ENCODE measurements around the gene PHACTR1. TPM values are rescaled to one million over a fixed set of nuclear protein-coding genes. Genes with fewer than 3 reads are reported as not detected.

The PHACTR1 gene
- total RNA-seq, 1 experiment from 2014 or later: 0.14 TPM

- Histone ChIP-seq H3K27me3 (no peaks in the 10 kb centered on the region), H3K9me3 (replicated peaks) (no peaks in the 10 kb centered on the region), H3K4me1 (no peaks in the 10 kb centered on the region), H3K4me3 (no peak overlapping the region), H3K36me3 (no peaks in the 10 kb centered on the region), H3K27ac (no peak overlapping the region)
- no peak for DNase-seq
Measured at GRCh38 chr6:13077117-13077516, 360.6 kb downstream of the PHACTR1 start.

GRCh38 chr6:13079096-13079723 lies 362.6 kb downstream of the PHACTR1 start:
- no peak for DNase-seq
- Histone ChIP-seq H3K27me3 (no peaks in the 10 kb centered on the region), H3K9me3 (replicated peaks) (no peaks in the 10 kb centered on the region), H3K36me3 (no peaks in the 10 kb centered on the region), H3K4me1 (no peaks in the 10 kb centered on the region), H3K4me3 (no peak overlapping the region), H3K27ac (no peak overlapping the region)

- DNase-seq: no peak
- Histone ChIP-seq H3K27ac (no peak overlapping the region), H3K4me3 (no peak overlapping the region), H3K27me3 (no peaks in the 10 kb centered on the region), H3K9me3 (replicated peaks) (no peaks in the 10 kb centered on the region), H3K36me3 (no peaks in the 10 kb centered on the region), H3K4me1 (no peaks in the 10 kb centered on the region)
Measured at GRCh38 chr6:13080462-13081188, 364.1 kb downstream of the PHACTR1 start.

GRCh38 chr6:13081189-13081563 lies 364.6 kb downstream of the PHACTR1 start:
- DNase-seq: no peak

GRCh38 chr6:13089296-13089994 lies 372.9 kb downstream of the PHACTR1 start:
- Histone ChIP-seq H3K4me3 (no peak overlapping the region), H3K27ac (no peak overlapping the region), H3K36me3 (no peaks in the 10 kb centered on the region), H3K9me3 (replicated peaks) (no peaks in the 10 kb centered on the region), H3K27me3 (no peaks in the 10 kb centered on the region), H3K4me1 (no peaks in the 10 kb centered on the region)
- no peak for DNase-seq

More at GRCh38 chr6:13081189-13081563, 364.6 kb downstream of the PHACTR1 start:
- Histone ChIP-seq H3K27me3 (no peaks in the 10 kb centered on the region), H3K27ac (no peak overlapping the region), H3K4me3 (no peak overlapping the region), H3K9me3 (replicated peaks) (no peaks in the 10 kb centered on the region), H3K4me1 (no peaks in the 10 kb centered on the region), H3K36me3 (no peaks in the 10 kb centered on the region)

- DNase-seq: no peak
- Histone ChIP-seq H3K4me1 (no peaks in the 10 kb centered on the region), H3K27me3 (no peaks in the 10 kb centered on the region), H3K9me3 (replicated peaks) (no peaks in the 10 kb centered on the region), H3K27ac (no peak overlapping the region), H3K4me3 (no peak overlapping the region), H3K36me3 (no peaks in the 10 kb centered on the region)
Measured at GRCh38 chr6:13091192-13091591, 374.6 kb downstream of the PHACTR1 start.

GRCh38 chr6:13094781-13095425 lies 378.3 kb downstream of the PHACTR1 start:
- Histone ChIP-seq H3K27me3 (no peaks in the 10 kb centered on the region), H3K27ac (no peak overlapping the region), H3K4me3 (no peak overlapping the region), H3K4me1 (no peaks in the 10 kb centered on the region), H3K9me3 (replicated peaks) (no peaks in the 10 kb centered on the region), H3K36me3 (no peaks in the 10 kb centered on the region)
- DNase-seq: no peak

- no peaks in the 10 kb centered on the region for H3K36me3 ChIP-seq
- H3K4me3 ChIP-seq: no peak overlapping the region
- no peaks in the 10 kb centered on the region for H3K4me1 ChIP-seq
- H3K27ac ChIP-seq: no peak overlapping the region
- DNase-seq: no peak
- no peaks in the 10 kb centered on the region for H3K27me3 ChIP-seq
- H3K9me3 ChIP-seq (replicated peaks): no peaks in the 10 kb centered on the region
Measured at GRCh38 chr6:13096084-13096483, 379.5 kb downstream of the PHACTR1 start.

GRCh38 chr6:13097454-13097853 lies 380.9 kb downstream of the PHACTR1 start:
- no peak overlapping the region for H3K4me3 ChIP-seq
- no peak overlapping the region for H3K27ac ChIP-seq
- no peak for DNase-seq
- H3K36me3 ChIP-seq: no peaks in the 10 kb centered on the region
- H3K9me3 ChIP-seq (replicated peaks): no peaks in the 10 kb centered on the region
- no peaks in the 10 kb centered on the region for H3K27me3 ChIP-seq
- no peaks in the 10 kb centered on the region for H3K4me1 ChIP-seq

- H3K4me3 ChIP-seq: no peak overlapping the region
- H3K36me3 ChIP-seq: no peaks in the 10 kb centered on the region
- H3K9me3 ChIP-seq (replicated peaks): no peaks in the 10 kb centered on the region
- no peak for DNase-seq
- H3K27me3 ChIP-seq: no peaks in the 10 kb centered on the region
- H3K4me1 ChIP-seq: no peaks in the 10 kb centered on the region
- H3K27ac ChIP-seq: no peak overlapping the region
Measured at GRCh38 chr6:13098006-13098405, 381.4 kb downstream of the PHACTR1 start.

- no peak for DNase-seq
- Histone ChIP-seq H3K4me3 (no peak overlapping the region), H3K36me3 (no peaks in the 10 kb centered on the region), H3K27me3 (no peaks in the 10 kb centered on the region), H3K9me3 (replicated peaks) (no peaks in the 10 kb centered on the region), H3K27ac (no peak overlapping the region), H3K4me1 (no peaks in the 10 kb centered on the region)
Measured at GRCh38 chr6:13098793-13099570, 382.4 kb downstream of the PHACTR1 start.

- no peak for DNase-seq
- Histone ChIP-seq H3K4me3 (no peak overlapping the region), H3K36me3 (no peaks in the 10 kb centered on the region)
Measured at GRCh38 chr6:13099771-13100170, 383.2 kb downstream of the PHACTR1 start.

GRCh38 chr6:13101409-13101808 lies 384.8 kb downstream of the PHACTR1 start:
- no peaks in the 10 kb centered on the region for H3K36me3 ChIP-seq
- H3K27ac ChIP-seq: no peak overlapping the region
- no peak overlapping the region for H3K4me3 ChIP-seq
- DNase-seq: no peak
- H3K27me3 ChIP-seq: no peaks in the 10 kb centered on the region
- no peaks in the 10 kb centered on the region for H3K9me3 ChIP-seq (replicated peaks)
- no peaks in the 10 kb centered on the region for H3K4me1 ChIP-seq

More at GRCh38 chr6:13099771-13100170, 383.2 kb downstream of the PHACTR1 start:
- Histone ChIP-seq H3K27me3 (no peaks in the 10 kb centered on the region), H3K4me1 (no peaks in the 10 kb centered on the region), H3K9me3 (replicated peaks) (no peaks in the 10 kb centered on the region), H3K27ac (no peak overlapping the region)

- Histone ChIP-seq H3K27me3 (no peaks in the 10 kb centered on the region), H3K27ac (no peak overlapping the region), H3K36me3 (no peaks in the 10 kb centered on the region), H3K9me3 (replicated peaks) (no peaks in the 10 kb centered on the region), H3K4me3 (no peak overlapping the region), H3K4me1 (no peaks in the 10 kb centered on the region)
- no peak for DNase-seq
Measured at GRCh38 chr6:13101985-13102384, 385.4 kb downstream of the PHACTR1 start.

Data from SJCRH30 (cell line).